Measurements from ENCODE around the gene PCDHB13. TPM values are rescaled to one million over a fixed set of nuclear protein-coding genes. Genes with fewer than 3 reads are reported as not detected.
"Not testable (repeated sequence)": the region's sequence is repeated elsewhere in the genome, so short reads cannot be mapped to it uniquely, and the experiment has no call there.

The PCDHB13 gene
- total and polyA plus RNA-seq, 9 donors: 1.3 to 5.9 (median 4.4) TPM

DNA sequence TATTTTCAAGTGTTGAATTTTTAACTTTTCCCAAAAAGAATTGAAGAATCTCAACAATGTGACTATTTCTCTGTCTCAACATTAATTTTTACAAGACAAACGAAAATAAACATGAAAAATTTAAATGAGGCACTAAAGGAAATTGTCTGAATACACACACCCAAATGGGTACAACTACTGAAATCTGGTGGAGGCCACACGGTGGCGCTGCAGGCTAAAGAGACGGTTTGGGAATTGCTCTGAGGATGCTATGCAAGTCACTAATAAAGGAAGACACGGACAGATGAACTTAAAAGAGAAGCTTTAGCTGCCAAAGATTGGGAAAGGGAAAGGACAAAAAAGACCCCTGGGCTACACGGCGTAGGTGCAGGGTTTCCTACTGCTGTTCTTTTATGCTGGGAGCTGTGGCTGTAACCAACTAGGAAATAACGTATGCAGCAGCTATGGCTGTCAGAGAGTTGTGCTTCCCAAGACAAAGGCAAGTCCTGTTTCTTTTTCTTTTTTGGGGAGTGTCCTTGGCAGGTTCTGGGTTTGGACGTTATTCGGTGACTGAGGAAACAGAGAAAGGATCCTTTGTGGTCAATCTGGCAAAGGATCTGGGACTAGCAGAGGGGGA, 21.5 kb upstream of the PCDHB13 start, which contains the start of gene PCDHB10:
Gene PCDHB10, plus strand, starts transcription at position 244 of the 616 bp plus-strand sequence. Its CDS starts 200 bp downstream, at position 444.
- TF ChIP-seq EP300 (IDR thresholded peaks at IDR 0.05) (no peak), POLR2A (IDR thresholded peaks at IDR 0.05) (no peak)
- TF ChIP-seq, protein P1, sequence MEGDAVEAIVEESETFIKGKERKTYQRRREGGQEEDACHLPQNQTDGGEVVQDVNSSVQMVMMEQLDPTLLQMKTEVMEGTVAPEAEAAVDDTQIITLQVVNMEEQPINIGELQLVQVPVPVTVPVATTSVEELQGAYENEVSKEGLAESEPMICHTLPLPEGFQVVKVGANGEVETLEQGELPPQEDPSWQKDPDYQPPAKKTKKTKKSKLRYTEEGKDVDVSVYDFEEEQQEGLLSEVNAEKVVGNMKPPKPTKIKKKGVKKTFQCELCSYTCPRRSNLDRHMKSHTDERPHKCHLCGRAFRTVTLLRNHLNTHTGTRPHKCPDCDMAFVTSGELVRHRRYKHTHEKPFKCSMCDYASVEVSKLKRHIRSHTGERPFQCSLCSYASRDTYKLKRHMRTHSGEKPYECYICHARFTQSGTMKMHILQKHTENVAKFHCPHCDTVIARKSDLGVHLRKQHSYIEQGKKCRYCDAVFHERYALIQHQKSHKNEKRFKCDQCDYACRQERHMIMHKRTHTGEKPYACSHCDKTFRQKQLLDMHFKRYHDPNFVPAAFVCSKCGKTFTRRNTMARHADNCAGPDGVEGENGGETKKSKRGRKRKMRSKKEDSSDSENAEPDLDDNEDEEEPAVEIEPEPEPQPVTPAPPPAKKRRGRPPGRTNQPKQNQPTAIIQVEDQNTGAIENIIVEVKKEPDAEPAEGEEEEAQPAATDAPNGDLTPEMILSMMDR (IDR thresholded peaks at IDR 0.05): no peak
- DNase-seq: no peak
- Histone ChIP-seq H3K9me3 (peaks cover 0 to 10% of the 10 kb centered on the region in 2 donors), H3K4me3 (no peak within 1 kb of the TSS), H3K36me3 (no peaks in the 10 kb centered on the region), H3K27ac (no peak within 1 kb of the TSS), H3K27me3 (no peaks in the 10 kb centered on the region), H3K4me1 (ENCODE audit: insufficient read depth) (no peaks in the 10 kb centered on the region)
- intact Hi-C loops (cut with DNase I): no loop called here
- 4 to 12% (median 7%) methylated on average over 10 of the region's 10 CpGs for WGBS, 3 donors

DNA sequence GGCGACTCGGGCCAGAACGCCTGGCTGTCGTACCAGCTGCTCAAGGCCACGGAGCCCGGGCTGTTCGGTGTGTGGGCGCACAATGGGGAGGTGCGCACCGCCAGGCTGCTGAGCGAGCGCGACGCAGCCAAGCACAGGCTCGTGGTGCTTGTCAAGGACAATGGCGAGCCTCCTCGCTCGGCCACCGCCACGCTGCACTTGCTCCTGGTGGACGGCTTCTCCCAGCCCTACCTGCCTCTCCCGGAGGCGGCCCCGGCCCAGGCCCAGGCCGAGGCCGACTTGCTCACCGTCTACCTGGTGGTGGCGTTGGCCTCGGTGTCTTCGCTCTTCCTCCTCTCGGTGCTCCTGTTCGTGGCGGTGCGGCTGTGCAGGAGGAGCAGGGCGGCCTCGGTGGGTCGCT, 19.4 kb upstream of the PCDHB13 start:
- H3K4me1 ChIP-seq (ENCODE audit: insufficient read depth); intact Hi-C loops (cut with DNase I); H3K36me3 ChIP-seq; DNase-seq; H3K4me3 ChIP-seq; H3K9me3 ChIP-seq; H3K27ac ChIP-seq; H3K27me3 ChIP-seq: not testable (repeated sequence)
- WGBS, 3 donors: 18 to 39% (median 24%) methylated on average over 19 to 26 of the region's 37 CpGs

DNA sequence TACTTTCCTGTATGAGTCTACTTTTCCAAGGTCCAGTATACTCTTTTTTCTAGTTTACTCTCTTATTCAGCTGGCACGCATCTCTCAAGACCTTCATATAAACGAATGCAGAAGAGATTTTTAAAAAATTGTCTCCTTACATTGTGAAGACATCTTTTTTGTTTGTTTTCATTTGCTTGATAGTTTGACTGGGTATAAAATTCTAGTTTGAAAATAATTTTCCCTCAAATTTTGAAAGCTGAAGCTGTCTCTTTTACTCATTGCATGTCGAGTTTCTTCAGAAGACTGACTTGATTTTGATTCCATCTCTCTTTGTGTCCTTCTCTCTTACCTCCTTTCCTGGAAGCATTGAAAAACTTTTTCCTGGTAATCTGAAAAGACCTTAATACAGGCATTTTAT, 17.4 kb upstream of the PCDHB13 start:
- Histone ChIP-seq H3K9me3 (peaks cover 6 to 10% of the 10 kb centered on the region in 2 donors), H3K27me3 (no peaks in the 10 kb centered on the region), H3K4me3 (no peak overlapping the region), H3K4me1 (ENCODE audit: insufficient read depth) (no peaks in the 10 kb centered on the region), H3K27ac (no peak overlapping the region), H3K36me3 (no peaks in the 10 kb centered on the region)
- TF ChIP-seq EP300 (IDR thresholded peaks at IDR 0.05) (no peak), POLR2A (IDR thresholded peaks at IDR 0.05) (no peak)
- TF ChIP-seq, protein P1 (IDR thresholded peaks at IDR 0.05): no peak
- WGBS, 3 donors: 42 to 63% (median 56%) methylated on average over 3 of the region's 3 CpGs
- DNase-seq: no peak
- intact Hi-C loops (cut with DNase I): no loop called here

DNA sequence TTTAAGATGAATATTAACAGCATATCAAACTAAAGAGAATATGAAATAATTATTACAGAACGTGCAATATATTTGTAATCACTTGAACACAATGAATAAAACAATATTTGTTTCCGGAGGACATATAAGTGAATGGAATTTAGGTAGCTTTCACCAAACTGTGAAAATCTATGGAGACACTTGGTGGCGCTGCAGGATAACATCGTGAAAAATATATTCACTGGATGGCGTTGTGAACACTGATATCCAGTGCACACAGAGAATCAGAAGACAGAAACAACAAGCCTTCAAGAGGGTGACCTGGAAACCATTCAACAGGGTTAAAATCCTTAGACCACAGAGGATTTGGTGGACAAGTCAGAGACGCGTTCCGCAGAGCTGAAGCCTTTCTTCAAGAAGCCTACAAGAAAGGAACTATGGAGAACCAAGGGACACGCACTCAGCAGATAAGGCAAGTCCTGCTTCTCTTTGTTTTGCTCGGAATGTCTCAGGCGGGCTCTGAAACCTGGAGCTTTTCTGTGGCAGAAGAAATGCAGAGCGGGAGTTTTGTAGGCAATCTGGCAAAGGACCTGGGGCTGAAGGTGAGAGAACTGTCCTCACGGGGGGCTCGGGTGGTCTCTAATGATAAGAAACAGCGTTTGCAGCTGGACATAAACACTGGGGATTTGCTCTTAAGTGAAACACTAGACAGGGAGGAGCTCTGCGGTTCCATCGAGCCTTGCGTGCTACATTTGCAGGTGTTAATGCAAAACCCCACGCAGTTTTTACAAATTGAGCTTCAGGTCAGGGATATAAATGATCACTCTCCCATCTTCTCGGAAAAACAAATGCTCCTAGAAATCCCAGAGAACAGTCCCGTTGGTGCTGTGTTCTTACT, 14.1 kb upstream of the PCDHB13 start, which contains the start of gene PCDHB11:
Gene PCDHB11, plus strand, starts transcription at position 269 of the 877 bp plus-strand sequence. Its CDS starts 148 bp downstream, at position 417.
- 18 to 47% (median 45%) methylated on average over 21 of the region's 21 CpGs for WGBS, 3 donors
- Histone ChIP-seq H3K27ac (no peak within 1 kb of the TSS), H3K36me3 (no peaks in the 10 kb centered on the region), H3K4me3 (no peak within 1 kb of the TSS), H3K27me3 (no peaks in the 10 kb centered on the region), H3K4me1 (ENCODE audit: insufficient read depth) (no peaks in the 10 kb centered on the region), H3K9me3 (peaks cover 6 to 18% of the 10 kb centered on the region in 2 donors)
- intact Hi-C loops (cut with DNase I): no loop called here
- DNase-seq: no peak
- TF ChIP-seq EP300 (IDR thresholded peaks at IDR 0.05): no peak
- no peak for TF ChIP-seq POLR2A (IDR thresholded peaks at IDR 0.05)
- TF ChIP-seq, protein P1 (IDR thresholded peaks at IDR 0.05): no peak

DNA sequence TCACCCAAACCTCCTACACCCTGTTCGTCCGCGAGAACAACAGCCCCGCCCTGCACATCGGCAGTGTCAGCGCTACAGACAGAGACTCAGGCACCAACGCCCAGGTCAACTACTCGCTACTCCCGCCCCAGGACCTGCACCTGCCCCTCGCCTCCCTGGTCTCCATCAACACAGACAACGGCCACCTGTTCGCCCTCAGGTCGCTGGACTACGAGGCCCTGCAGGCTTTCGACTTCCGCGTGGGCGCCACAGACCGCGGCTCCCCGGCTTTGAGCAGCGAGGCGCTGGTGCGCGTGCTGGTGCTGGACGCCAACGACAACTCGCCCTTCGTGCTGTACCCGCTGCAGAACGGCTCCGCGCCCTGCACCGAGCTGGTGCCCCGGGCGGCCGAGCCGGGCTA, 12.6 kb upstream of the PCDHB13 start:
- intact Hi-C loops (cut with DNase I); H3K36me3 ChIP-seq; H3K27me3 ChIP-seq; DNase-seq; H3K4me3 ChIP-seq; H3K27ac ChIP-seq; H3K4me1 ChIP-seq (ENCODE audit: insufficient read depth): not testable (repeated sequence)
- 25 to 40% (median 28%) methylated on average over 18 to 27 of the region's 38 CpGs for WGBS, 3 donors
- H3K9me3 ChIP-seq: peaks cover 6 to 23% of the 10 kb centered on the region in 2 donors

DNA sequence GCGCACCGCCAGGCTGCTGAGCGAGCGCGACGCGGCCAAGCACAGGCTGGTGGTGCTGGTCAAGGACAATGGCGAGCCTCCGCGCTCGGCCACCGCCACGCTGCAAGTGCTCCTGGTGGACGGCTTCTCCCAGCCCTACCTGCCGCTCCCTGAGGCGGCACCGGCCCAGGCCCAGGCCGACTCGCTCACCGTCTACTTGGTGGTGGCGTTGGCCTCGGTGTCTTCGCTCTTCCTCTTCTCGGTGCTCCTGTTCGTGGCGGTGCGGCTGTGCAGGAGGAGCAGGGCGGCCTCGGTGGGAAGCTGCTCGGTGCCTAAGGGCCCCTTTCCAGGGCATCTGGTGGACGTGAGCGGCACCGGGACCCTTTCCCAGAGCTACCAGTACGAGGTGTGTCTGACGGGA, 12.1 kb upstream of the PCDHB13 start:
- DNase-seq; intact Hi-C loops (cut with DNase I); H3K4me3 ChIP-seq; H3K27me3 ChIP-seq; H3K36me3 ChIP-seq; H3K27ac ChIP-seq; H3K4me1 ChIP-seq (ENCODE audit: insufficient read depth): not testable (repeated sequence)
- peaks cover 6 to 23% of the 10 kb centered on the region in 2 donors for H3K9me3 ChIP-seq
- 26 to 36% (median 29%) methylated on average over 8 to 31 of the region's 35 CpGs for WGBS, 3 donors
